CD4-positive, alpha-beta T cell treated with Interleukin-4 for 1 hour (primary cell): ENCODE results near the gene IQGAP3.

Experiments used
- DNase-seq, 2 donors: peaks; one replicate each; pipeline ENCODE4 v3.0.0-alpha.2; 2020 to 2022

IQGAP3 gene

DNA sequence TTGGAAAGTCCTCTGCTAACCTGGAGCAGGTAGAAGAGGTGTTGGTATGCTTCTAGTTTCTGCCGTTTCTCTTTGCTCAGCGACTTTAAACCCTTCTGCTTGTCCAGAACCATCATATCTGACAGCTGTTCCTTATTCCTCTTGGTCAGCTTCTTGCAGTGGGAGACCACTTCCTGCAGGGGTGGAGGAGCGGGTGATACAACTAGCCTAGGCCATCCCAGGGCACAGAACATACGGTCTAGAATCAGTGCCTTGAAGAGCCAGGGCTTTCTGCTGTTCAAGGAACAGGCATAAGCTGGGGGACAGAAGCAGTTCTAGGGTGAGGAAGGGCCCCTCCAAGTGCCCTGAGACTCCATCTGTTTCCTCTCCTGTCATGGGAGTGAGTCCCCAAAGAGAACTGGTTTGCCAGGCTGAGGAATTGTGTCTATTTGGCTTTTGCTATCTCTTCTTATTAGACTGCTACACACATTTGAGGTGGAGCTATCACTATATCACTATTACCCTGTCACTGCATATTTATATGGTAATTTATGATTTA, 32.5 kb downstream of the IQGAP3 start:
- DNase-seq, result no peak

DNA sequence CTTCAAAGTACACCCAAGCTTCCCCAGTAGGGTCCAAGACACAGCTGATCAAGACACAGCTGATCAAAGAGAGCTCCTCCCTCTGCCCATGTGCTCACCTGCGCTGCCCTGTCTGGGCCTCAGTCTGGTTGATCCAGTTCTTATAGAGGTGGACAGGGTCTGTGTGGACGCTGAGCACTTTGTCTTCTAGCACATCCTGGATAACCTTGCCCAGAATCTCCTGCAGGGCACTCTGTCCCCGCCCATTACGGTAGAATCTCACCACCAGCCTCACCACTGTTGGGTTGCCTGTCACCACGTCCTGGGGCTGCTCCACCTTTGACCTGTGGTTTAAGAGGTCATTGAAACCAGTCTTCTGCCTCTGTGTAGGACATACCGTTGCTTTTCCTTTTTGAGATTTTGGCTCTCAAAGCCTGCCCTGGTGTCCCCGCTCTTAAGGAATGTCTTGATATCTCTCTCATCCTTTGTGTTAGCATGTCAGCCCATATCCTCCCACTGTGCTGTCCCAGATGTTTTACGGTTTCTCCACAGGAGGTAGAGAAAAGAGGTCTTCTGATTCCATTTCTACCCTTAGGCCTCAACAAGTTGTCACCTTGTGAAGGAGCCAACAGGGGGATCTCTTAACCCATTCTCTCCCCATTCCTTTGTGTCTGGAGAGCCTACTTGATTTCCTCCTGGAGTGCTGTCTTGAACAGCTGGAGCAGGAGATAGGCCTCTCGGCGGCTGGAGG, 33.5 kb downstream of the IQGAP3 start:
- DNase-seq, result no peak

GRCh38 chr1:156537027-156537426, 35.3 kb downstream of the IQGAP3 start:
- no peak for DNase-seq

GRCh38 chr1:156534424-156535060, 37.8 kb downstream of the IQGAP3 start:
- DNase-seq, result no peak

GRCh38 chr1:156533568-156534220, 38.7 kb downstream of the IQGAP3 start:
- DNase-seq, result no peak

- DNase-seq, result no peak
These were observed 40.0 kb downstream of the IQGAP3 start for GRCh38 chr1:156532374-156532773.

- DNase-seq, result no peak
These were observed 42.4 kb downstream of the IQGAP3 start for GRCh38 chr1:156530006-156530405.

GRCh38 chr1:156528875-156529425, 43.4 kb downstream of the IQGAP3 start:
- no peak for DNase-seq

DNA sequence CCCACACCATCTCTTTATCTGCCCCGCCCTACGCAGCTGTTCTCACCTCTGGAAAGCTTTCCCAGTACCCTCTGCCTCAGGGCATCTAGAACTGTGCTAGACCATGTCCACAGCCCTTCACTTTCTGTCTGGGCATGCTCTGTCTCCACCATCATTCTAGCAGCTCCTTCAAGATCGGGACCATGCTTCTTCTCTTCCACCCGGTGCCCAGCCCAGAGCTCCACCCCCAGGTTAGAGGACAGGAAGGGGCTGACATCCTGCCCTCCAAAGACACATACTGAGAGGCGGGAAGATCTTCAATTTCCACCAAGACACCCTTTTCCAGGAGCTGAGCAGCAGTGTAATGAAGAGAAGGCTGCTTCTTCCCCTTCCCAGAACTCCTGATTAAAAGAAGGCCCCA, 44.1 kb downstream of the IQGAP3 start:
- no peak for DNase-seq

GRCh38 chr1:156527584-156527983, 44.8 kb downstream of the IQGAP3 start:
- no peak for DNase-seq

- no peak for DNase-seq
These were observed 46.4 kb downstream of the IQGAP3 start for GRCh38 chr1:156525856-156526489.

- no peak for DNase-seq
These were observed 47.3 kb downstream of the IQGAP3 start for GRCh38 chr1:156525071-156525501.

GRCh38 chr1:156524481-156524869, 47.9 kb downstream of the IQGAP3 start:
- DNase-seq, result peak in 1 of 2 donors; percentile 35

GRCh38 chr1:156523801-156524480, 48.4 kb downstream of the IQGAP3 start:
- no peak for DNase-seq

DNA sequence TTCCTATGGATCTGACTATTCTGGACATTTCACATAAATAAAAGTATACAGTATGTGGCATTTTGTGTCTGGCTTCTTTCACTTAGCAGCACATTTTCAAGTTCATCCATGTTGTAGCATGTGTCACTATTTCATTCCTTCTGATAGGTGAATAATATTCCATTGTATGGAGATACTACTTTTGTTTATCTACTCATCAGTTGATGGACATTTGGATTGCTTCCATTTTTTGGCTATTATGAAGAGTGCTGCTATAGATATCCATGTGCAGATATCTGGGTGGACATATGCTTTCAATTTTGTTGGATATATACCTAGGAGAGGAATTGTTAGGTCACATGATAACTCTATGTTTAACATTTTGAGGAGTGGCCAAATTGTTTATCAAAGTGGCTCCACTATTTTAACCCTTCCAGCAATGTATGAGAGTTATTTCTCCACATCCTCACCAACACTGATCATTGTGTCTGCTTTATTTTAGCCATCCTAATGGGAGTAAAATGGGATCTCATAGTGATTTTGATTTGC, 49.9 kb downstream of the IQGAP3 start:
- DNase-seq, result no peak

- no peak for DNase-seq
These were observed 54.6 kb downstream of the IQGAP3 start for GRCh38 chr1:156517748-156518147.

GRCh38 chr1:156516821-156517220, 55.5 kb downstream of the IQGAP3 start:
- no peak for DNase-seq

DNA sequence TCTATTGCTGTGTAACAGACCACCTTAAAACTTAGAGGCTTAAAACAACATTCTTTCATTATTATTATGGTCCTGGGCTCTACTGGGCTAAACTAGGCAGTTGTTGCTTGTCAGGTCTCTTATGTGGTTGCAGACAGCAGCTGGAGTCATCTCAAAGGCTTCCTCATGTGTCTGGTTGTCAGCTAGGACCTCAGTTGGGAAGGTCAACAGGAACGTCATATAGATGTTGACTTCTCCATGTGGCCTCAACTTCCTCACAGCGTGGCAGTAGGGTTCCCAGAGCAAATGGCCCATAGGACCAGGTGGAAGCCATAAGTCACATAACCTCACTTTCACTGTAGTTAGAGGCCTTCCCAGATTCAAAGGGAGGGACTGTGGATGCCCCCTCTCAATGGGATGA, 56.4 kb downstream of the IQGAP3 start:
- DNase-seq, result no peak

DNA sequence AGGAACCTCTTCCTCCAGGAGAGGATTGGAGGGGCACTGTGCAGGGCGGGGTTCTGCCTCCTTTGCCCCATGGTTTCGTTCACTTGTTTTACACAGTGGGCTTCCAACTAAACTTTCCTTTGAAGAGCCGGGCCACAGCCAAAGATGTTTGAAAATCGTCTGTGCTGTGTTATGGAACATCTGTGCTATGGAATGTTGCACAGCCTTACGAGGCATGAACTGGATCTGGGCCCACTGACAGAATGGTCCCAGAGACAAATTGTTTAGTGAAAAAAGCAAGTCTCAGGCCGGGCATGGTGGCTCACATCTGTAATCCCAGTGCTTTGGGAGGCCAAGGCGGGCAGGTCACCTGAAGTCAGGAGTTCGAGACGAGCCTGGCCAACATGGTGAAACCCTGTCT, 59.2 kb downstream of the IQGAP3 start:
- no peak for DNase-seq

GRCh38 chr1:156511644-156512043, 60.7 kb downstream of the IQGAP3 start:
- no peak for DNase-seq

DNA sequence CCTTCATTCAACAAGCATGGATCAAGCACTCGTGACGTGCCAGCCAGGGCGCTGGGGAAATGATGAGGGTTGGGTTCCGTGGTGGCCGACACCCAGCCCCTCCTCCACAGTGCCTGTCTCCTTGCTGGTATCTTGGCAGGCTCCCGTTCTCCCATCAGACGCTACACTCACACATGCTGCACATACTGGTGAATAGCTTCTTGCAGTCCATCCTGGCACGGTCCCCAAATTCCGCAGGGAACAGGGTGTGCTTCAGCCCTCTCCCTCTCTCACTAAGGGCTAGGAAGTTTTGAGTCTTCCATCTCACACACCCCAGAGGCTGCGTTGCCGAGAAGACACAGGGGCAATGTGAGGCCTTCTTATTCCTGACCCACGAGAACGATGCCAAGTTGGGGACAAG, 61.7 kb downstream of the IQGAP3 start:
- DNase-seq, result no peak

- DNase-seq, result no peak
These were observed 62.8 kb downstream of the IQGAP3 start for GRCh38 chr1:156509424-156510034.
